K562 (cell line): ENCODE results near the gene ADAMTS14. TPM values are rescaled to one million over a fixed set of nuclear protein-coding genes. Genes with fewer than 3 reads are reported as not detected.
A peak's percentile ranks its signal among the peaks of the same experiment; 100 is the strongest.

ENCODE experiments used
- BRCA1 ChIP-seq, 2 experiments: fragments of 450-650 bp in 1 of 2; sonication (generic) in 1 of 2; formaldehyde crosslinking in 1 of 2; IDR thresholded peaks; 2 replicates each; pipeline versions ENCODE4 v1.5.0 to v1.6.1; 2017 to 2020; ENCODE audit warnings: mild to moderate bottlenecking in 1 of 2, missing genetic modification reagents in 1 of 2
- CAMTA2 ChIP-seq: fragments of 250-450 bp; sonication (Bioruptor Pico); conservative IDR thresholded peaks from 2 replicates; pipeline ENCODE4 v1.5.1; 2022
- CBFA2T3 ChIP-seq: fragments of 450-650 bp; IDR thresholded peaks from 2 replicates; pipeline ENCODE4 v1.6.1; 2017
- ESRRB ChIP-seq: fragments of 250-450 bp; sonication (Bioruptor Pico); IDR thresholded peaks from 2 replicates; pipeline ENCODE4 v1.5.0; 2020; ENCODE audit warnings: mild to moderate bottlenecking, moderate library complexity, borderline replicate concordance
- FOXJ3 ChIP-seq: sonication (generic); formaldehyde crosslinking; IDR thresholded peaks from 2 replicates; pipeline ENCODE4 v1.4.0; 2020; ENCODE audit warnings: mild to moderate bottlenecking, missing genetic modification reagents
- HDAC6 ChIP-seq: IDR thresholded peaks from 2 replicates; pipeline ENCODE4 v1.6.1; 2012; ENCODE audit warnings: low read depth, mild to moderate bottlenecking, control low read depth, inconsistent platforms, low read length, moderate library complexity
- KDM2B ChIP-seq: fragments of 250-450 bp; sonication (Bioruptor Pico); IDR thresholded peaks from 2 replicates; pipeline ENCODE4 v1.8.0; 2021; ENCODE audit warnings: mild to moderate bottlenecking, moderate library complexity
- MEF2D ChIP-seq: conservative IDR thresholded peaks from 2 replicates; pipeline ENCODE4 v1.6.1; 2016; ENCODE audit warnings: low read depth, missing genetic modification characterization, missing compliant biosample characterization
- MYC ChIP-seq, 2 experiments: fragments of 250-450 bp in 1 of 2; sonication (Bioruptor Pico) in 1 of 2; IDR thresholded peaks; 2 replicates each; pipeline versions ENCODE4 v1.5.1 to v1.6.1; 2012 to 2021; ENCODE audit warnings: low read depth in 2 of 2, borderline replicate concordance in 1 of 2, improper control_type of control experiment in 1 of 2, low read length in 1 of 2, mild to moderate bottlenecking in 1 of 2, moderate library complexity in 1 of 2
- POLR2AphosphoS2 ChIP-seq: IDR thresholded peaks from 2 replicates; pipeline ENCODE4 v1.6.1; 2012; ENCODE audit warnings: low read length, improper control_type of control experiment
- PURB ChIP-seq: sonication (generic); formaldehyde crosslinking; IDR thresholded peaks from 2 replicates; pipeline ENCODE4 v1.9.0; 2021; ENCODE audit warnings: low read depth, mild to moderate bottlenecking, missing genetic modification reagents
- RFX5 ChIP-seq: IDR thresholded peaks from 2 replicates; pipeline ENCODE4 v1.6.1; 2011; ENCODE audit warnings: low read depth, mild to moderate bottlenecking, improper control_type of control experiment, low read length
- SLC30A9 ChIP-seq: fragments of 250-450 bp; sonication (Bioruptor Pico); IDR thresholded peaks from 2 replicates; pipeline ENCODE4 v1.8.0; 2022; ENCODE audit warnings: mild to moderate bottlenecking, moderate library complexity
- SMARCA4 ChIP-seq: fragments of 450-650 bp; IDR thresholded peaks from 2 replicates; pipeline ENCODE4 v1.6.1; 2016
- TARDBP ChIP-seq: fragments of 450-650 bp; IDR thresholded peaks from 2 replicates; pipeline ENCODE4 v1.6.1; 2016
- TCF3 ChIP-seq: sonication (generic); formaldehyde crosslinking; IDR thresholded peaks from 2 replicates; pipeline ENCODE4 v1.4.0; 2020; ENCODE audit warnings: mild to moderate bottlenecking, missing genetic modification reagents
- ZNF263 ChIP-seq: sonication (generic); formaldehyde crosslinking; IDR thresholded peaks from 2 replicates; pipeline ENCODE4 v1.8.0; 2022; ENCODE audit warnings: mild to moderate bottlenecking, missing genetic modification reagents, borderline replicate concordance
- ZNF354B ChIP-seq: fragments of 250-450 bp; sonication (Bioruptor Pico); IDR thresholded peaks from 2 replicates; pipeline ENCODE4 v1.4.0; 2020
- ZNF431 ChIP-seq: sonication (generic); formaldehyde crosslinking; IDR thresholded peaks from 2 replicates; pipeline ENCODE4 v1.8.0; 2022; ENCODE audit warnings: mild to moderate bottlenecking, missing genetic modification reagents
- ZNF445 ChIP-seq: fragments of 250-450 bp; sonication (Bioruptor Pico); IDR thresholded peaks from 2 replicates; pipeline ENCODE4 v1.4.0; 2020; ENCODE audit warnings: low read depth, mild to moderate bottlenecking, moderate library complexity
- polyA plus RNA-seq, 8 experiments: library from polyadenylated mRNA; depleted of rRNA in 4 of 8; stranded (reverse) in 5 of 8; unstranded in 3 of 8; fragments of >200 nt; fragmentation: Nextera tagmentation in 2 of 8; fragmentation: Illumina TruSeq in 1 of 8; extraction: Ambion mirVana in 2 of 8; extraction: Trizol in 1 of 8; gene quantifications; 2 replicates each; pipeline versions ENCODE4 v1.2.1 to v1.2.3, GENCODE V29; 2011 to 2014; ENCODE audit warnings: inconsistent platforms in 1 of 8, missing spikeins in 1 of 8
- total RNA-seq, 7 experiments: library from RNA; depleted of rRNA in 6 of 7; stranded (reverse); fragments of >200 nt in 6 of 7; fragmentation: Illumina TruSeq in 2 of 7; extraction: Trizol in 2 of 7; gene quantifications; 2 replicates each; pipeline versions ENCODE4 v1.2.1 to v1.2.3, GENCODE V29; 2011 to 2021; ENCODE audit warnings: low replicate concordance in 1 of 7
- TF ChIP-seq, protein P1 (sequence below): fragments of 150-350 bp; conservative IDR thresholded peaks from 2 replicates; pipeline ENCODE4 v1.6.1; 2014; ENCODE audit warnings: low read length
- TF ChIP-seq, protein P2 (sequence below): IDR thresholded peaks from 2 replicates; pipeline ENCODE4 v1.6.1; 2011; ENCODE audit warnings: borderline replicate concordance, low read depth, mild to moderate bottlenecking, moderate library complexity, low read length; ENCODE audit not compliant: insufficient read depth, poor library complexity, severe bottlenecking
- TF ChIP-seq, protein P3 (sequence below): fragments of 450-650 bp; IDR thresholded peaks from 2 replicates; pipeline ENCODE4 v1.6.1; 2016; ENCODE audit warnings: borderline replicate concordance

The ADAMTS14 gene
- total and polyA plus RNA-seq, 9 of the 15 experiments (the other 6 are each of a cell fraction or from before 2014, with no cell fraction given) = 0.04 to 37.4 (median 15.9) TPM

DNA sequence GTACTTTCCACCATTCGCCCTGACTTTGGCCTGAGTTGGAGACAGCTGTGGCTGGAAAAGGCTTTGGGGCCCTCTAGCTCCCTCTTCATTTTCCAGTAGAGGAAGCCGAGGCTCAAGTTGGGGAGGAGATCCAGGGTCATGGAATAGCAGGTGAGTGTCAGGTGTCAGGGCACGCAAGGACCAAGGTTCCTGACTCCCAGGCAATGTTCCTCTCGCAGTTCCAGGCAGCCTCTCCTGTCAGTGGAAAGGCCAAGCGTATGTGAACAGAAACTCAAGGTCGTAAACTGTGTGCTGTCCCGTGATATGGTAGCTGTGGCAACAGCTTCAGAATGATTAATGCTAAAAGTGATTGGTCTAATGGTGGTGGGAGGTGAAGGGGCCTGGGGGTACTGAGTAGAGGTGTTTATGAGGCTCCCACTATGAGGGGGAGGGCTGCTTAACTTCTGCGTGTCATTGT lies 13.2 kb downstream of the ADAMTS14 start (continued):
- TF ChIP-seq ESRRB (no peak), FOXJ3 (CRISPR knock-in tag) (no peak), MYC (IDR thresholded peaks at IDR 0.05; ENCODE audit: low read depth, low read length) (0 out of 2 replicates have a peak, but pooled peaks have one; percentile 9), MYC (CRISPR knock-in tag; IDR thresholded peaks at IDR 0.05; ENCODE audit: borderline replicate concordance, low read depth) (no peak), CBFA2T3 (peak; percentile 38; the same call in 1 of the 2 replicates), SLC30A9 (CRISPR knock-in tag) (no peak), ZNF263 (CRISPR knock-in tag) (no peak), HDAC6 (no peak), ZNF354B (CRISPR knock-in tag) (no peak), SMARCA4 (no peak), TCF3 (CRISPR knock-in tag) (peak; percentile 15; the same call in 1 of the 2 replicates), PURB (CRISPR knock-in tag) (no peak), ZNF445 (CRISPR knock-in tag) (no peak), ZNF431 (CRISPR knock-in tag) (no peak), POLR2AphosphoS2 (no peak), RFX5 (no peak), BRCA1 (IDR thresholded peaks at IDR 0.05) (no peak), BRCA1 (CRISPR knock-in tag; IDR thresholded peaks at IDR 0.05) (no peak), CAMTA2 (no peak), KDM2B (CRISPR knock-in tag) (no peak), TARDBP (no peak), MEF2D (tag) (no peak)
- TF ChIP-seq, protein P1, sequence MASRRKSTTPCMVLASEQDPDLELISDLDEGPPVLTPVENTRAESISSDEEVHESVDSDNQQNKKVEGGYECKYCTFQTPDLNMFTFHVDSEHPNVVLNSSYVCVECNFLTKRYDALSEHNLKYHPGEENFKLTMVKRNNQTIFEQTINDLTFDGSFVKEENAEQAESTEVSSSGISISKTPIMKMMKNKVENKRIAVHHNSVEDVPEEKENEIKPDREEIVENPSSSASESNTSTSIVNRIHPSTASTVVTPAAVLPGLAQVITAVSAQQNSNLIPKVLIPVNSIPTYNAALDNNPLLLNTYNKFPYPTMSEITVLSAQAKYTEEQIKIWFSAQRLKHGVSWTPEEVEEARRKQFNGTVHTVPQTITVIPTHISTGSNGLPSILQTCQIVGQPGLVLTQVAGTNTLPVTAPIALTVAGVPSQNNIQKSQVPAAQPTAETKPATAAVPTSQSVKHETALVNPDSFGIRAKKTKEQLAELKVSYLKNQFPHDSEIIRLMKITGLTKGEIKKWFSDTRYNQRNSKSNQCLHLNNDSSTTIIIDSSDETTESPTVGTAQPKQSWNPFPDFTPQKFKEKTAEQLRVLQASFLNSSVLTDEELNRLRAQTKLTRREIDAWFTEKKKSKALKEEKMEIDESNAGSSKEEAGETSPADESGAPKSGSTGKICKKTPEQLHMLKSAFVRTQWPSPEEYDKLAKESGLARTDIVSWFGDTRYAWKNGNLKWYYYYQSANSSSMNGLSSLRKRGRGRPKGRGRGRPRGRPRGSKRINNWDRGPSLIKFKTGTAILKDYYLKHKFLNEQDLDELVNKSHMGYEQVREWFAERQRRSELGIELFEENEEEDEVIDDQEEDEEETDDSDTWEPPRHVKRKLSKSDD = no peak
- TF ChIP-seq, protein P2, sequence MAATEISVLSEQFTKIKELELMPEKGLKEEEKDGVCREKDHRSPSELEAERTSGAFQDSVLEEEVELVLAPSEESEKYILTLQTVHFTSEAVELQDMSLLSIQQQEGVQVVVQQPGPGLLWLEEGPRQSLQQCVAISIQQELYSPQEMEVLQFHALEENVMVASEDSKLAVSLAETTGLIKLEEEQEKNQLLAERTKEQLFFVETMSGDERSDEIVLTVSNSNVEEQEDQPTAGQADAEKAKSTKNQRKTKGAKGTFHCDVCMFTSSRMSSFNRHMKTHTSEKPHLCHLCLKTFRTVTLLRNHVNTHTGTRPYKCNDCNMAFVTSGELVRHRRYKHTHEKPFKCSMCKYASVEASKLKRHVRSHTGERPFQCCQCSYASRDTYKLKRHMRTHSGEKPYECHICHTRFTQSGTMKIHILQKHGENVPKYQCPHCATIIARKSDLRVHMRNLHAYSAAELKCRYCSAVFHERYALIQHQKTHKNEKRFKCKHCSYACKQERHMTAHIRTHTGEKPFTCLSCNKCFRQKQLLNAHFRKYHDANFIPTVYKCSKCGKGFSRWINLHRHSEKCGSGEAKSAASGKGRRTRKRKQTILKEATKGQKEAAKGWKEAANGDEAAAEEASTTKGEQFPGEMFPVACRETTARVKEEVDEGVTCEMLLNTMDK = no peak
- TF ChIP-seq, protein P3, sequence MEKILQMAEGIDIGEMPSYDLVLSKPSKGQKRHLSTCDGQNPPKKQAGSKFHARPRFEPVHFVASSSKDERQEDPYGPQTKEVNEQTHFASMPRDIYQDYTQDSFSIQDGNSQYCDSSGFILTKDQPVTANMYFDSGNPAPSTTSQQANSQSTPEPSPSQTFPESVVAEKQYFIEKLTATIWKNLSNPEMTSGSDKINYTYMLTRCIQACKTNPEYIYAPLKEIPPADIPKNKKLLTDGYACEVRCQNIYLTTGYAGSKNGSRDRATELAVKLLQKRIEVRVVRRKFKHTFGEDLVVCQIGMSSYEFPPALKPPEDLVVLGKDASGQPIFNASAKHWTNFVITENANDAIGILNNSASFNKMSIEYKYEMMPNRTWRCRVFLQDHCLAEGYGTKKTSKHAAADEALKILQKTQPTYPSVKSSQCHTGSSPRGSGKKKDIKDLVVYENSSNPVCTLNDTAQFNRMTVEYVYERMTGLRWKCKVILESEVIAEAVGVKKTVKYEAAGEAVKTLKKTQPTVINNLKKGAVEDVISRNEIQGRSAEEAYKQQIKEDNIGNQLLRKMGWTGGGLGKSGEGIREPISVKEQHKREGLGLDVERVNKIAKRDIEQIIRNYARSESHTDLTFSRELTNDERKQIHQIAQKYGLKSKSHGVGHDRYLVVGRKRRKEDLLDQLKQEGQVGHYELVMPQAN = no peak
